GM19438 (cell line): ENCODE measurements around the gene ZFHX3.

Experiments used
- ATAC-seq: cut with Tn5 transposase; IDR thresholded peaks from one replicate; pipeline ENCODE4 v1.9.1; 2021; ENCODE audit warnings: low read depth; ENCODE audit not compliant: unreplicated experiment

The ZFHX3 gene

DNA sequence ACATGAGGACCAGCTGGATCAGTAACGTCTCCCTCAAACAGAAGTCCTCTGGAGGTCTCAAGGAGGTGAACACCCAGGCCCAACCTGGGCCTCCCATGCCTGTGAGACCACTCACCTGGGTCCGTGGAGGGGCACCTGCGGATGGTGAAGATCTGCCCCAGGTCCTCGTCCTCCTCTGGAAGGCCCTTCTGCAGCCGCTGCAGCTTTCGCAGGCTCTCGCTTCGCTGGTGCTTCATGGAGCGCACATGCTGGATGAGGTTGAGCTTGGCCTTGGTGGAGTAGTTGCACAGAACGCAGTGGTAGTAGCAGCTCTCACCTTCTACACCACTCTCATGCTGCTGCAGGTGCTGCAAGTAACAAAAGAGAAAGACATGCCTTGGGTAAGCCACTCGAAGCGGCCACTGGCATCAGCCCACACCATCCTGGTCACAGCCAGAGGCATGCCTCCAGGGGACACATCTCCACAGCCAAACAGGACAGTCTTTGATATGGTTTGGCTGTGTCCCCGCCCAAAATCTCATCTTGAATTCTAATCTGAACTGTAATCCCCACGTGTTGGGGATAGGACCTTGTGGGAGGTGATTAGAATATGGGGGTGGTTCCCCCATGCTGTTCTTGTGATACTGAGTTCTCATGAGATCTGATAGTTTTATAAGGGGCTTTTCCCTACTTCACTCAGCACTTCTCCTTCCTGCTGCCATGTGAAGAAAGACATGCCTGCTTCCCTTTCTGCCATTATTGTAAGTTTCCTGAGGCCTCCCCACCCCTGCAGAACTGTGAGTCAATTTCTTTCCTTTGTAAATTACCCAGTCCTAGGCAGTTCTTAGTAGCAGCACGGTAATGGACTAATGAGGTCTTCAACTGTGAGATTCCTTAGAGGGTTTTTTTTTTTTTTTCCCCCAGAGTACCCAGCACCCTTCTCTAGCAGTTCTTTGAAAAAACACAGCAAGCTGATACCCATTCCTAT, 158.0 kb downstream of the ZFHX3 start:
- ATAC-seq: no peak

DNA sequence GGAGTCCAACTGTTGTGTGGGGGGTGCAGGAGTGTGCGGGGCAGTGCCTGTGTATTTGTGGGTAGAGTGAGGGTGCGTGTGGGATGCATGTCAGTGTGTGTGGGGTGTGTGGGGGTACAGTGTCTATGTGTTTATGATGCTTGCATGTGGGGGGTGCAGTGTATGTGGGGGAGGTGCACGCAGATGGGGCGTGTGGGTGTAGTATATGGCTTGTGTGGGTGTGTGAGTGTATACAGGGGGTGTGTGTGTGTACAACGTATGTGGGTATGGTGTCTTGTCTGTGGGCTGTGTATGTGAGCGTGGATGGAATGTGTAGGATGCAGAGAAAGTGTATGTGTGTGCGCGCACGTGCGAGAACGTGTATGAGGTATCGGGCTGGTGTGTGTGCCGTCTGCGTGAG, 160.4 kb downstream of the ZFHX3 start:
- no peak for ATAC-seq

DNA sequence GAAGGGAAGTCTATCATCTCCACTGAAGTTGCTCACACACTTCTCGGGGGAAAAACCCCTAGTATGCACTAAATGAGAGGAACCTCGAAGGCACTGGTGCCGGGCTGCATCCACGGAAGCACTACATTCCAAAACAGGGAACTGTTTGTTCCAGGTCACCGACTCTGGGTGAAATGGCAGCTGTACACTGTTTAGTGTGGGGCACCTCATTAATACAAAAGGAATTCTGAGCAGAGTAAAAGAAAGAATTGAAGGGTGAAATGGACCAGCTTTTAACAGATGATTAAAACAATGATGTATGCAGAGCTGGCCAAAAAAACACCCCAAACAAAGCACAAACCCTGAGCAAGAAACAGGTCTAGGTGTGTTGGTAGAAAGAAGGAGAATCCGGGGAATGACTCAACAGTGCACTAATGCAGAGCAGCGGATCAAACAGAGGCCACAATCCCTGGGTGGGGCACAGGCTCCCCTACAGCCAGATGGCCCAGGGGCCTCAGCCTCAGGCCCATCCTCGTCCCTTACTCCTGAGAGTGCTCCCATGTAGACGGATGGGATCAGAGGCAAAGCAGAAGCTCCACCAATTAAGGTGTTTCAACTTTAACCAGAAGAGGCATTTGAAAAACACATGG, 161.5 kb downstream of the ZFHX3 start:
- ATAC-seq: no peak

GRCh38 chr16:72884573-72884972, 163.4 kb downstream of the ZFHX3 start:
- ATAC-seq: no peak

- no peak for ATAC-seq
Observed at GRCh38 chr16:72884037-72884436, 163.9 kb downstream of the ZFHX3 start.

GRCh38 chr16:72879846-72880245, 168.1 kb downstream of the ZFHX3 start:
- ATAC-seq: no peak

DNA sequence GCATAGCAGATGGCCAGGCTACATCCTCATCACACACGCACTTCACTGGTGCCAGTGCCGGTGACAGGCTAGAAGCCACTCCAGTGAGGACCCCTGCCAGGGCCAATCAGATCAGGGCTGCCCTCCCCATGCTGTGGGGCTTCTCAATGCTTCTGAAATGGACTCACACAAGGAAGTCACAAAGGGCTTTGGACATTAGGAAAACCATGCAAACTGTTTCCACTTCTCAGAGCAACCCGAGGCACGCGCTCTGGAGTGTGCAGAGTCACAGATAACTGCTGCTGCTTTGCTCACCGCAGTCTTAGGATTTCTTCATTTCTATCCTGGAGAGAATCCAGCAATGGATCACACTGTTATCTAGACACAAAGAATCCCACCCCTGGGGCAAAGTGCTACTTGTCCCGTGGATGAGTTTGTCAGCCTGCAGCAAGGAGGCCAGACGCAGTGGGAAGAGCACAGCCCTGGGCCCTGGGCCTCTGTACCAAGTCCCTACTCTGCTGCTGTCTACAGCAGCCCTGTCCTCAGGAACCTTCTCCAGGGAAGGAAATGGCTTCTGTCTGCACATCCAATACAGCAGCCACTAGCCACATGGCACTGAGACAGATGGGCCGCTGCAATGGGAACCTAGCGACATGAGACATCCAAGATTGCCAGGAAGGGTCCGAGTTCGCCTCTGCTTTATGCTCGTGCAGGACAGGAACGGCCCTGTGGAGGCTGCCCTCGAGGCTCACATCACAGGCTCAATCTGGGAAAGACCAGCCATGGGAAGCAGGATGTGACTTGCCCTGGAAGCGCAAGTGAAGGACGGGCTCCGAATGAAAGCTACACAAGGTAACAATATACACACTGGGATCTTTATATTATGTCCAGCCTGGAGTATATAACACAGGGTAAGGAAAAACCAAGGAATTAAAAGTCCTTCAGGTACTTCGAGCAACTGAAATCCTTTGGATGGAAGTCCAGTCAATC, 169.3 kb downstream of the ZFHX3 start:
- no peak for ATAC-seq

GRCh38 chr16:72877374-72878028, 170.4 kb downstream of the ZFHX3 start:
- ATAC-seq: no peak

DNA sequence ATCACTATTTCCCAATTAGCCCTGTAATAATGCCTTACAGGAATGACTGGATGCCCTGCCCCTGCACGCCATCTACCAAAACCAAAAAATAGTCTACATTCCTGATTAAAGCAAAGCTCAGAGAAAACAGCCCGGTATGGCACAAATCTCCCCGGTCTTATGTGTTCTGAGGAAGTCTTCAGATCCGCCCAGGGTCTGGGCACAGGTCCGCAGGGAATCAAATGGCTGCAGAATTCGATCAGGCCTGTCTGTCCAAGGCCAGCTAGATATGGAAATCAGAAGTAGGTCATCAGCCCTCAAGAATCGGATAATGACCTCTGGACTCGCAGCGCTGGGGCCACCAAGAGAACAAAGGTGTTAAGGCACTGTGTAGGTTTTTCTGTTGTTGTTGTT, 171.0 kb downstream of the ZFHX3 start:
- no peak for ATAC-seq

- ATAC-seq: no peak
Observed at GRCh38 chr16:72876221-72876620, 171.7 kb downstream of the ZFHX3 start.

GRCh38 chr16:72875291-72876031, 172.5 kb downstream of the ZFHX3 start:
- ATAC-seq: no peak

DNA sequence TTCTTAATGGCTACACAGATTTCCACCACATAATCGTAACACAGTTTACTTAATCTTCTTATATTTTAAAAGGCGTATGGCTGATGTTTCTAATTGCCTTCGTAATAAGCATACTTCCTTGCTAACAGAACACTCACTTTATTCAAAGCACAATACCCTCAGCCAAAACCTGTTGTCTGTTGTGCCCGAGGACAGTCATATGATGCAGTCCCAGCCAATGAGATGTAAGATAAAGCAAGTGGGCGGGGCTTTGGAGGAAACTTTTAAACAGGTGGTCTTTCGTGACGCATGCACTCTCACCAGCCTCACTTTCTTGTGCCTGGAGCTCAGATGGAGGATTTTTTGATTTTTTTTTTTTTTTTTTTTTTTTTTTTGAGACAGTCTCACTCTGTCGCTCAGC, 174.1 kb downstream of the ZFHX3 start:
- ATAC-seq: no peak

DNA sequence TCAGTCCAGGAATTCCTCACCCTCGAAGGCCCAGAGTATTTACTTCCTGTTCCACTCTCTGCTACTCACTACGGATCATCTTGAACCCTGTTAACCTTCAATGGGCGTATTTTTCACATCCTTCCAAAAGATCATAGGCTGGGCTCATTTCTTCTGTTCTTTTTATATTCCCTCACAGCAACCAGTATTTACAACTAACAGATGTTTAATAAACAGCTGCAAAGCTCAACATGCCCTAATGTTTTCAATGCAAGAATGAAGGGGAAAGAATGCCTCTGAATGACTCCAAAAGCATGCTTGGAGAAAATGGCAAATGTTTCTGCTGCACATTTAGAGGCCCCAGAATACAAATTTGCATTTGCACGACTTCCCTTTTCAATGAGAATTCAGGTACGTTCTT, 174.9 kb downstream of the ZFHX3 start:
- no peak for ATAC-seq

DNA sequence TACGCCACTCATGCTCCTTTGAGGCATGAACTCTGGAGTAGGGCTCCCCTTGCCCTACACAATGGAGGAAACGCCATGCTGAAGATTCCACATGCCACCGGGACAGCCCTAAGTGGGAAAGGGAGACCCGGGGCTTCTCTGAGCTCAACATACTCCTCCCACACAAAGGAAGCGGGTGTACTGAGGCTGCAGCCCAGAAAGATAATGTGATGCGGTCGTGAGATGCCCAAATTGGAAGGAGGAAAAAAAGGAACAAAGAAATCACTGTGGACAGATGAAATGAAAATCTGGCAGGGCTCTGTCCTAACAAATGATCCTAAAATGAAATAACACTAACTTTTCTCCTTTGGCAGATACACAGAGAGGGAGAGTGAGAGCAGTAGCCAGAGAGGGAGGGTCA, 182.1 kb downstream of the ZFHX3 start:
- ATAC-seq: no peak

GRCh38 chr16:72865258-72865657, 182.7 kb downstream of the ZFHX3 start:
- ATAC-seq: no peak

GRCh38 chr16:72864130-72864833, 183.6 kb downstream of the ZFHX3 start:
- no peak for ATAC-seq

- ATAC-seq: no peak
Observed at GRCh38 chr16:72862090-72862489, 185.8 kb downstream of the ZFHX3 start.

DNA sequence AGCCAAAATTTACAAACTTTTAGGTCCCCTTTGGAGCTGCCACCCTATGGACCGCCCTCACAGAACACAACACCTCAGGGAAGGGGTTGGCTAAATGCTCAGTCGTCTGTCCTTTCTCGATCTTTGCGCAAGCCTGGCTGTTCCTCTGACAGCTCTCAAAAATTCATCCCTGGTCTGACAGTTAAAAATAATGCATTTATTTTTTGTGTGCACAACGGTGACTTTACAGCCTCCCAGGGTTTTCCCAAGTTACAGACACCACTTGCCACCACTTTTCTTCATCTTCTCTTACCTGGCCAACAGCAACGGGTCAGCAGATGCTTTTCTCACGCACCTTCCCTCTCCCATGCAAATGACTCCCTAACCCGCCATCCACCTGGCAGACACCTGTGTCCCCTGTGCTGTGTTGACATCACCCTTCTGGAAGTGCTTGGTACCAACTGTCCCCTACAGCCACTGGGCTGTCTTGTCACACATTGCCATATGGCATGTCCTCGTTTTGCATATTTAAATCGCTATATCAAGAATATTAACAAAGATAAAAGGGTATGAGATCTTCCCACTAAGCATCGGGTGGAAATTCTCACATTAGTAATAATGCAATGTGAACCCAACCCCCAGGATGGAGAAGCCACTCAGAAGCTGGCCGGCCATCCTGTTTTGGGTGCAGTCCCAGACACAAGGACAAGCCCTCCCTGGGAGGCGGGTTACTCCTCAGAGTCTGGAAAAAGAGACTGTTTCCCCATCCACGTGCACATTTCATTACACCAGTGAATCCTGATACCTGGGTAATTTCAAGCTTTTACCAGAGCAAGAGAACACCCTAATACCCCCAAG, 187.0 kb downstream of the ZFHX3 start:
- ATAC-seq: no peak
